NCI-H510A treated with DMSO at 0.1 percent for 48 hours (cell line): ENCODE measurements around the gene NOL3.
A peak's percentile ranks its signal among the peaks of the same experiment; 100 is the strongest.

ENCODE experiments used
- DNase-seq: peaks from one replicate; lab custom pipeline; 2025; lab: John Stamatoyannopoulos, UW

Gene NOL3

DNA sequence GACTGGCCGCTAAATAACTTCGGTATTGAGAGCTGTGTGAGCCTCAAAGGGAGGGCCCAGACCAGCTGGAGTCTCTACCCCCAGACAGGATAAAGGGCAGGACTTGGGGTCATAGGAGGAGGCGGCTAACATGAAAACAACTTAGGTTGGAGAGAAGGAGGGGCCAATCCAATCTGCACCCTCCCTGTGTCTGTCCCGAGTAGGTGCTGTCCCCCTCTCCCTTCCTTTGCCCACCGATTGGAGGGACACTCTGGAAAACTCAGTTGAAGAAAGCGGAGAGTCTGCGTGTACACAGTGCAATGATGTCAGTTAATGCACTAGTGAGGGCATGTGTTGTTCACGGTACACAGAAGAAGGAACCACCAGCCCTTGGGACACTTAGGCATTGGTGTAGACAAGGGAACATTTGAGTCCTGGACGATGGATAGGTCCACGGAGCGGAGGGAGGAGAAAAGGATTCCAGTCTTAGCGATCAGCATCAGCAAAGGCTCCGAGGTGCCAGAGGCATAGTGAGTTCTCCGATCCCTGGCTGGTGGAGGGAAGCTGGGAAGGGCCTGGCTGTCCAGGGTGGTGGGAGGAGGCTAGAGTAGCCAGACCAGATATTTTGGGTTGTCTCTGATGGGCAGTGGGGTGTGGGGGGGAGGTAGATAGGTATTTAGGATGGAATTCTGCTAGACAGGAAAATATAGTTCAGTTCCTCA is 761 bp downstream of the NOL3 start:
- DNase-seq = no peak

DNA sequence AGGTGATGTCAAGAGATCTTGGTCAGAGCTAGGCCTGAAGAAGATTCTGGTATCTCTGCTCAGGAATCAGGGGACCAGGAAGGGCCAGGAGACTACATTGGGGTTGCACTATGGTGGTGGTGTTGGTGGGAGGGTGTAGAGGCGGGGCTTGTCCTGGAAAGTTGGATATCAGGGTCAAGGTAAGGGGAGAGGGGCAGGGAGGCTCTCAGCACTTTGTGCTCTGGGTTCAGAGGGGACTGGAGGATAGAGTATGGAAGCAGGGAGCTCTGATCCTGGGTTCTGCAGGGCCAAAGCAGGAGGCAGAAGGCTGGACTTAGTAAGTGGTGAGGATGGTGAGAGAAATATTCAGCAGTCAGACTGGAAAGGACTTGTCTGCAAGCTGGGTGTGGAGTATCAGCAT is 3.0 kb downstream of the NOL3 start:
- no peak for DNase-seq

DNA sequence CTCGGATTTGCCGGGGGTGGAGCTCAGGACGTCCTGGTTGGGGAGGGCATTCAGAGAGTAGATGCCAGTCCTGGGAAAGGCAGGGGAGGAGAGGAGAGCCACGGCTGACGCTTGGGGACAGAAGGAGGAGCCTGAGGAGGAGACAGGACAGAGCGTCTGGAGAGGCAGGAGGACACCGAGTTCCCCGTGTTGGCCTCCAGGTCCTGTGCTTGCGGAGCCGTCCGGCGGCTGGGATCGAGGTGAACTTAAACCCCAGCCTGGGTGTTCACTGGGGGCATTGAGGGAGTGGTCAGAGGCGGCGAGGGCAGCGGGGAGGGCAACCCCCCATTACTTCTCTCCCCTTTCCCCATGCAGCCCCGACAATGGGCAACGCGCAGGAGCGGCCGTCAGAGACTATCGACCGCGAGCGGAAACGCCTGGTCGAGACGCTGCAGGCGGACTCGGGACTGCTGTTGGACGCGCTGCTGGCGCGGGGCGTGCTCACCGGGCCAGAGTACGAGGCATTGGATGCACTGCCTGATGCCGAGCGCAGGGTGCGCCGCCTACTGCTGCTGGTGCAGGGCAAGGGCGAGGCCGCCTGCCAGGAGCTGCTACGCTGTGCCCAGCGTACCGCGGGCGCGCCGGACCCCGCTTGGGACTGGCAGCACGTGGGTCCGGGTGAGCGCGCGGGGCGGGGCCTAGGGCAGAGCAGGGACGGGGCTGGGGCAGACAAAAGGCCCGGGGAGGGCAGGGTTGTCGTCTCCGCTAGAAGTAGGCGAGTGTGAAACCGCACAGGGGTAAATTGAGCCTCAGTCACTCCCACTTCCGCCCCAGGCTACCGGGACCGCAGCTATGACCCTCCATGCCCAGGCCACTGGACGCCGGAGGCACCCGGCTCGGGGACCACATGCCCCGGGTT is 3.7 kb downstream of the NOL3 start:
- DNase-seq = peak; percentile 72

DNA sequence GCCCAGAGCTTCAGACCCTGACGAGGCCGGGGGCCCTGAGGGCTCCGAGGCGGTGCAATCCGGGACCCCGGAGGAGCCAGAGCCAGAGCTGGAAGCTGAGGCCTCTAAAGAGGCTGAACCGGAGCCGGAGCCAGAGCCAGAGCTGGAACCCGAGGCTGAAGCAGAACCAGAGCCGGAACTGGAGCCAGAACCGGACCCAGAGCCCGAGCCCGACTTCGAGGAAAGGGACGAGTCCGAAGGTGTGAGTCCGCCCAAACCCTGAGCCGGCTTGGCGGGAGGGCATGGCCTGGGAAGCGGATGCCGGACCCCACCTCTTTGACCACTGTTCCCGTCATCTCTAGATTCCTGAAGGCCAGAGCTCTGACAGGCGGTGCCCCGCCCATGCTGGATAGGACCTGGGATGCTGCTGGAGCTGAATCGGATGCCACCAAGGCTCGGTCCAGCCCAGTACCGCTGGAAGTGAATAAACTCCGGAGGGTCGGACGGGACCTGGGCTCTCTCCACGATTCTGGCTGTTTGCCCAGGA is 4.4 kb downstream of the NOL3 start:
- DNase-seq = no peak

- no peak for DNase-seq
These were observed 6.3 kb downstream of the NOL3 start for GRCh38 chr16:67176662-67177061.

DNA sequence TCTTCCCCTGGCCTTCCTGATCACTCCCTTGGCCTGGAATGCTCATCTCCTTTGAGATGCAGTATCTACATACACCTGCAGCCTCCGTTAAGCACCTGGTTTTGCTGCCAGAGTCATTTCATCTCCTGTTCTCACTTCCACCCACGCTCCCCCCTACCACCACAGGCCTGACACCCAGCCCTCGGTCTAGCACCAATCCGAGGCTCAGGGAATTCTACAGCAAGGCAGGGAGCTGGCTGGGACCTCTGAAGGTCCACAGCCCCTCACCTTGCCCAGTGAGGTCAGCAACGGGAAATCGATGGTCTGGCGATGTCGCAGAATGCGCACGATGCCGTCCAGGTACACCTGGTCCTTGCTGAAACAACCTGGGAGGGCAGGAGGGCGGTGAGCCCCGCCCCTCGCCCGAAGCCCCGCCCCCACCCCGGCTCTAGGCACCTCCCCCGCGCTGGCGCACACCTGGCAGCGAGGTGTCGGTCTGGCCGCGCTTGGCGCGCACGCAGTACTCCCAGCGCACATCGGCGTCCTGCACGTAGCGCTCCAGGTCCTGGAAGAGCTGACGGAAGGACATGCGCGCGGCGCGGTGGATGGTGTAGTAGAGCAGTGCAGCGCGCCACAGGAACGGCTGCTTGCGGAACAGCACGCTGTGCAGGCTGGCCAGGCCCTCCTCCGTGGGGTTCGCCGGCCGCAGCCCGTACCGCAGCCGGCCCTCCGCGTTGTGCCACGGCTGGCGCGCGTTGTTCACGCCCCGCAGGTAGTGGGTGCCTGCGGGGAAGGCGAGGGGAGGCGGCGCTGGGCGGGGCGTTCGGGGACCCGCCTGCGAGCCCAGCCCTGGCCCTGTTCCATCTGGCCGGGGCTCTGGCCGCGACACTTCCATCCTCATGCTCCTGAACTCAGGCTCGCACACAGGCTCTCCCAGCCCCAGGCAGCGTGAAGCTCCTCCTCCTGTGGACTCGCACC is 7.7 kb downstream of the NOL3 start:
- DNase-seq = peak; percentile 85

GRCh38 chr16:67179421-67180080 is 9.2 kb downstream of the NOL3 start:
- DNase-seq = no peak

GRCh38 chr16:67180166-67180565 is 9.8 kb downstream of the NOL3 start:
- no peak for DNase-seq

DNA sequence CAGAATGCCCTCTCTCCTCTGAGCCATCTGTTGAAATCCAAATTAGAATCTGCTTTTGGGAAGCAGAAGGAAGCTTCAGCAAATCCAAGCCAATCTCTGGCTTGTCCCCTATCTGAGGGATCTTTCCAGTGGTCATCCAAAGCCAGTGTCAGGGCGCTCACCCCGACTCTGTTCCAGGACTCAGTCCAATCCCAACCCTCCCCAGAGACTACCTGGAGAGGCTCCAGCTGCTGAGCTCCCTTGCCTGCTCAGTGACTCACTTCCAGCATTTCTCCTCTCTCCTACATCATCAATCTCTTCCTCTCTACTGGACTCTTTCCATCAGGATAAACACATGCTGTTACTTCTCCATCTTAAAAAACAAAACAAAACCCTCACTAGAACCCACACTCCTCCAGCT is 11.0 kb downstream of the NOL3 start:
- no peak for DNase-seq

- no peak for DNase-seq
These were observed 11.9 kb downstream of the NOL3 start for GRCh38 chr16:67182288-67182687.

DNA sequence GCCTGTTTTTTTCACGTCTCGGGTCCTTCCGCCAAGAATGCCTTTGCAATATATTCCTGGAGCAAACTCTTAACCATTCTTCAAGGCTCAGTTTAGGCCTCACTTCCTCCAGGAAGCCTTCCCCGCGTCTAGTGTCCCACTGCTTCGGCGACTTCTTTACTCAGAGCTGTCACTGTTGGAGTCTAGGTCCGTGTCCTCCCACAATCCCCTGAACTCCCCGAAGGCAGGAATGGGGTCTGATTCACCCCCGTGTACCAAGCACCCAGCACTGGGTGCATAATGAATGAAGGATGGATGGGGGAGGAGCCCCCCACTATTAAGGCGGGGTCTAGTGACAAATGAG is 12.9 kb downstream of the NOL3 start:
- no peak for DNase-seq

DNA sequence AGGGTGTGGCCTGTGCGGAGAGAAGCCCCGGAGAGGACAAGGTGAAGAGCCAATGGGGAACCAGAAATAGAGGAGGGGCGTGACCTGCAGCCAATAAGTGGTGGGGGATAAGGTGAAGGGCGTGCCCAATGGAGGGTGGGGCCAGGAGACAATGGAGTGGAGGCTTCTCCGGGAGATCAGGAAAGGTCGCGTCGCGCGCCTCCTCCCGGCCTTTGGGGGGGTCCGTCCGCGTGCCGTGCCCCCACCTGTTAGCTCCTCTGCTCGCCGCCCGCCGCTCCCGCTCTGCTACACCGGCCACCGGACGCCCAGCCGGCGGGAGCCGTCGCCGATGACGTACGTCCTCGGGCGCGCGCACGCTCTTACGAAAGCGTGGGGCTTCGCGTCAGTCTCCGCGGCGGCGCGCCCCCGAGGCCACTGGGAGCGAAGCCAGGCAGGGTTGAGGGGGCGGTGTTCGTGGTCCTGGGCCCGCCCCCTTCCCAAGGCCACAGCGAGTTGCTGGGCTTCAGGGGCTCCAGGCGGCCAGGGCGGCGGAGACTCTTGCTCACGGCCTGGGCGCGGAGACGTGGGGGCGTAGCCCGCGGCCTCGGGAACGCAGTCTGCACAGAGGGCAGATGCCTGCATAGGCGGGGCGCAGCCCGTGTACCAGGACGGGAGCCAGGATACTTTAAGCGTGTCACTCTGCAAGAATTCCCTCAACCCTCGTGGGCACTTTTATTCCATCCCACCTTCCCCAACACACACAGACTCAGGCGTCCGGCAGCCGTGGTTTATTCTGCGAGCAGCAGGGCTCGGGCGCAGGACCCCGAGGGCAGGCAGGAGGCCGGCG is 13.5 kb downstream of the NOL3 start, which contains the start of gene MATCAP1:
Gene MATCAP1, minus strand, starts transcription at position 337 of the 826 bp plus-strand sequence. CDS start 3,353 bp downstream, outside the sequence.
- DNase-seq = peak; percentile 93

DNA sequence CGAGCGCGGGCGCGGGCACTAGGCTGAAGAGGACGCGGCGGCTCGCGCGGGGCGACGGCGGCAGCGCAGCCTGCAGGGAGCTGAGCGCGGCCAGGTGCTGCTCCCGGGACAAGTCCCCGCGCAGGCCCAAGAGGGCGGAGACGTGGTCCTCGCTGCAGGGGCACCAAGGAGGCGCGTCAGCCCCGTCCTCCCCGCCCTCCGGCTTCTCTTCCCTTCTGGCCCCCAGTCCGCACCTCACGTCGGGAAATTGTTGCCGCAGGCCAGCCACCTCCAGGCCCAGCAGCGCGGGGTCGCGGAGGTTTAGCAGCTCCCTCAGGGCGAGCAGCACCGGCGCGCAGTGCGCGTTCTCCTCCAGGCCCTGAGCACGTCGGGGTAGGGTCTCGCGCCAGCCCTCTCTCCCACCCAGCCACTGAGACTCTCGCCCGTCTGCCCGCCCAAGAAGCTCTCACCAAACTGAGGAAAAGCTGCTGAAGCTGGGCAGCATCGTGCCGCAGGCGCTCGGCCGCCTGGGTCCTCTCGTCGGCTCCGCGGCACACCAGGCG is 14.2 kb downstream of the NOL3 start:
- DNase-seq = no peak

DNA sequence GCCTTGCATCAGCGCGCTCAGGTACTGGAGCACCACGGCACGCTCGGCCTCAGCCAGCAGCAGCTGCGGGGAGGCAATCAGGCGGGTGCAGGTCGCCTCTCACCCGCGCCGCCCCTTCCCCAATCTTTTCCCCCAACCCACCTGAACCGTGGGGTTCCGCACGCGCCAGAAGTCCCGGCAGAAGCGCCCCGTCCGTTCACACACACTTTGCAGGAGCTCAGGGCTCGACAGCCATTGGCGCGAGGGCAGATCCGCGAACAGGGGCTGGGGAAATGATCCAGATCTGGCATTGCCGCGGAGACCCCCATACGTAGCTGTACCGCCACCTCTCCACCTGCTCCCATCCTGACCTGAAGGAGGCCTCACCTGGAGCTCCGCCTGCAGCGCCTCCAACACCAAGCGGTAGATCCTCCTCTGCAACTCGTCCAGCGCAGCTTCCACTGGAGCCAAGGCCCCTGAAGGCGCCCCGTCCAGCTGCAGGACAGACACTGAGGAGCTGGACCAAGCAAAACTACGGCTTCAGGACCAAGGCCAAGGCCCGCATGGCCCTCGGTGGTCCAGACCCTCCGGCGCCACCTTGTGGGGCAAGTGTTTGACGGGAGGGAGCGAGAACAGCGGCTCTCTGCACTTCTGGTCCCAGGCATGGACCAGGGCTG is 14.8 kb downstream of the NOL3 start:
- DNase-seq = peak; percentile 32

DNA sequence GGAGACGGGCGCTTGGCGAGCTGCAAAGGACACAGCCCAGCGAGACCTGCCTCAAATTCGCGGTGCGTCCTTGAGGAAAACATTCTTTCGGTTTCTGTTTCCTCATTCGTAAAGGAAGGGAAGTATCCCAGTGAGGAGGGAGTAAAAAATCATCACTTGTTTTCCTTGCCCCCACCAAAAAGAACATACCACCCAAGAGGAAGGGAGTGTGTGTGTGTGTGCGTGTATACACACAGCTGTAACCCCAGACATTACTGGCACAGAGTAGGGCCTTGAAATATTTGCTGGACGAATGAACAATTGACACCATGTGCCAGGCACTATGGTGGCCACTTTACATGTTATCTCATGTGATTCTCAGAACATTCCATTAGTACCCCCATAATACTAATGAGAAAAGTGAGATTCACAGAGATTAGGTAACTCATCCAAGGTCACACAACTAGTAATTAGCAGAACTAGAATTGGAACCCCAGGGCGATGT is 15.4 kb downstream of the NOL3 start:
- DNase-seq = no peak

GRCh38 chr16:67186550-67186950 is 16.2 kb downstream of the NOL3 start:
- DNase-seq = no peak

DNA sequence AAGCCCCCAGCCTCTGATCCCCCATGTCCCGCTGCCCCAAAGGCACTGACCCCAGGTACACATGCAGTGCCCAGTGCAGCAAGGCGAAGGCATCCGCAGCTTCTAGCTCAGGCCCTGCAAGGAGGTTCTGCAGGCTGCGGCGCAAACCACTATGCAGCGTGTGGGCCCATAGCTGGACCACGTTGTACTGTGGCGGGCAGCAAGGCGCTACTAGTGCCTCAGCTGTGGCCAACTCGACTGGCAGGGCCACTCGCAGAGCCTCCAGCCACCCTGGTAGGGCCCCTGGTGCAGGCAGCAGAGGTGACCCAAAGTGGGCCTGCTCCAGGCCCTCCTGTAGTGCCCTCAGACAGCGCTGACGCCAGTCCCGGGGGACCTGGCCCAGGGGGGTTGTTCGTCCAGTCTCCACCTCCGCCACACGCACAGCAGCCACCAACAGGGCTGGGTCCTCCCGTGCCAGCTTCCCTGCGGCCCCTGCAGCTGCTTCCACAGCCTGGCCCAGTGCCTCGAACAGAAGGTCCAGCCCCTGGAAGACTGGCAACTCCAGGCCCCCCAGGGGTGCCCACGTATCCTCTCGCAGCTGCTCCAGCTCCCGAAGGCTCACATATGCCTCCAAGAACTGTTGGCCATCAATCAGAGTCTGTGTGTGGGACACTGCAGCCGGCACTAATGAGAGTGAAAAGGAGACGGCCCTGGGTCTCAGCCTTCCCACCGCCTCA is 17.0 kb downstream of the NOL3 start:
- DNase-seq = no peak

GRCh38 chr16:67188323-67188722 is 18.0 kb downstream of the NOL3 start:
- DNase-seq = no peak

DNA sequence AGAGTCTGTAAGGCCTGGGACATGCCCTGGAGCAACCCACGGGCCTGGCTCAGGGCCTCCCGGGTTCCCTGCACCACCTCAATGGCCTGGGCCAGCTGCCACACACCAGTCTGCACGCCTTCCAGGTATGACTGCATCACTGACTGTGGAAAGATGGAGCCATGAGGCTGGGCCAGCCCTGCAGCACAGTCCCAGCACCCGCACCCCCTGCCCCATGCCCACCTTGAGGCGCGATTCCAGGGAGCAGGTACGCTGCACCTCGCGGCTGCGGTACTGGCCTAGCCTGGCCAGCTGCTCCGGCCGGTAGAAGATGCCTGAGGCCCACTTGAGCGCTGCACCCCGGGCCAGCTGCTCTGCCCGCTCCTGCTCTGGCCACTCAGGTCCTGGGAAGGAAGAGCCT is 18.5 kb downstream of the NOL3 start:
- DNase-seq = no peak
